ENCODE data around the gene TMEM132D.

Gene TMEM132D

DNA sequence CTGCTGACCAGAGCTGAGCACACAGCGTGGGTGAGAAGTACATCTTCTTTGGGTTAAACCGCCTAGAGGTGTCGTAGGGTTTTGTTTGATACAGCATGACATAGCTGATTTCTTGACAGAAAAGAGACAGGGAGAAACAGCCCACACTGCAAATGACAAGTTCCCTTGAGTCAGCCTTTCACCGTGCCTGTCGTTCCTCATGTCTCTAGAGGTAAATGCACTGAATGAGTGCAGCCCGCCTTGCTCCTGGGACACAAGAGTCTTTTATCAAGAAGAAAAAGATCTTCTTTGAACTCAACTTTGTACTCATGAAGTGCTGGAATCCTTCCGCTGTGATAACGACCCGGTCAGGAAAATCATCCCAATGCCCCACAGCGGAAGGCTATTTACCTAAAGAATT, 77.6 kb downstream of the TMEM132D start:
- DNase-seq (ENCODE audit: low read depth), result no peak
- TF ChIP-seq, protein P1, sequence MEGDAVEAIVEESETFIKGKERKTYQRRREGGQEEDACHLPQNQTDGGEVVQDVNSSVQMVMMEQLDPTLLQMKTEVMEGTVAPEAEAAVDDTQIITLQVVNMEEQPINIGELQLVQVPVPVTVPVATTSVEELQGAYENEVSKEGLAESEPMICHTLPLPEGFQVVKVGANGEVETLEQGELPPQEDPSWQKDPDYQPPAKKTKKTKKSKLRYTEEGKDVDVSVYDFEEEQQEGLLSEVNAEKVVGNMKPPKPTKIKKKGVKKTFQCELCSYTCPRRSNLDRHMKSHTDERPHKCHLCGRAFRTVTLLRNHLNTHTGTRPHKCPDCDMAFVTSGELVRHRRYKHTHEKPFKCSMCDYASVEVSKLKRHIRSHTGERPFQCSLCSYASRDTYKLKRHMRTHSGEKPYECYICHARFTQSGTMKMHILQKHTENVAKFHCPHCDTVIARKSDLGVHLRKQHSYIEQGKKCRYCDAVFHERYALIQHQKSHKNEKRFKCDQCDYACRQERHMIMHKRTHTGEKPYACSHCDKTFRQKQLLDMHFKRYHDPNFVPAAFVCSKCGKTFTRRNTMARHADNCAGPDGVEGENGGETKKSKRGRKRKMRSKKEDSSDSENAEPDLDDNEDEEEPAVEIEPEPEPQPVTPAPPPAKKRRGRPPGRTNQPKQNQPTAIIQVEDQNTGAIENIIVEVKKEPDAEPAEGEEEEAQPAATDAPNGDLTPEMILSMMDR (conservative IDR thresholded peaks at IDR 0.05; ENCODE audit: low read depth, low read length), result no peak

DNA sequence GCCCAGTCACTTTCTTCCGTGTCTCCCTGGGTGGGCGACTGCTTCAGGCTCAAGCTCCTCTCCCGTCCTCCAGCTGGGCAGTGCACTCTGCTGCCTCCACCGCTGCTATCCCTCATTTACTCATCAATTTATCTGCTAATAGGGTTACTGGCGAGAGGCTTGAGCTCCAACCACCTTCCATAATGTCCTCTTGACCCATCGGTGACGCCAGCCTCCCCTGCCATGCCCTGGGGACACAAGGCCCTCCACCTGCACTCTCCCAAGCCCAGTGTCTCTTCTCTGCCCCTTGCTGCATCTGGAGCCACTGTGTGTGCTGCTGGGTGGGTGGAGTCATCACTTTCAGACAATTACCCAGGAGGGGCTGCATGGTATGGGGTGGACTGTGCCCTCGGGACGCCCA, 78.5 kb downstream of the TMEM132D start:
- no peak for DNase-seq (ENCODE audit: low read depth)
- no peak overlapping the region for H3K4me3 ChIP-seq (ENCODE audit: low read length)
- TF ChIP-seq, protein P1 (conservative IDR thresholded peaks at IDR 0.05; ENCODE audit: low read depth, low read length), result no peak

More for the DNA sequence above, 77.6 kb downstream of the TMEM132D start:
- no peak overlapping the region for H3K4me3 ChIP-seq (ENCODE audit: low read length)

DNA sequence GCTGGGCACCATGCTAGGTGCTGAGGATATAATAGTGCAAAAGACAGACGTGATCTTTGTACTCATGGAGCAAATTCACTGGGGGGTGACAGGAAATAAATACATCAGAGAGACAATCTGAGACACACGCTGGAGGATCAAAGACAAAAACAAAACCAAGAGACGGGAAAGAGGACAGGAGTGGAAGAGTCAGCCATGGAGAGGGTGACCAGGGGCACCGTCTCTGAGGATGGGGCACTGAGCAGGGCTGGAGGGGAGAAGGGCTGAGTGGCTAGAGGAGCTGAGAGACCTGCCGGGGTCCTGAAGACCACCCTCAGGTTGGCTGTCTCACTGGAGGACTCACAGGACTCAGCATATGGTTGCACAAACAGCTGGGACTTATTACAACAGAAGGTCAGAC, 81.9 kb downstream of the TMEM132D start:
- TF ChIP-seq, protein P1 (conservative IDR thresholded peaks at IDR 0.05; ENCODE audit: low read depth, low read length), result no peak

DNA sequence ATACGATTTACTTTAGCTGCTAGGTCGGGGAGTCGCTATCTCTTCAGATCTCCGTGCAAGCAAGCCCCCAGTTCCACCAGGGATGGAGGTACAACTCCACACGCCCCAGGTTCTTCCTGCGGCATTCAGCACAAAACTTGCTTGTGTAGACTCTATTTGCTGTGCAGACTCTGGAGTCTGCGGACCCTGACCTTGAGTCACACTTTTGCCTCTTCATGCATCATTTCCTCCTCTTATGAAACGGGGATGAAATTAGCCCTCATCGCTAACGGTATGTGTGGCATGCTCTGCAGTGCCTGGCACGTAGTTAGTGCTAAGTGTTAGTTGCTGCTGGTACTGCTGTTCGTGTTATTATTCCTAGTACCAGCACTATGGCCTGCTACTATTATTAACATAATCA, 84.4 kb downstream of the TMEM132D start:
- TF ChIP-seq, protein P1 (conservative IDR thresholded peaks at IDR 0.05; ENCODE audit: low read depth, low read length), result no peak
- peak; percentile 97 for DNase-seq (ENCODE audit: low read depth)

More for the DNA sequence above, 81.9 kb downstream of the TMEM132D start:
- no peak overlapping the region for H3K4me3 ChIP-seq (ENCODE audit: low read length)
- no peak for DNase-seq (ENCODE audit: low read depth)

DNA sequence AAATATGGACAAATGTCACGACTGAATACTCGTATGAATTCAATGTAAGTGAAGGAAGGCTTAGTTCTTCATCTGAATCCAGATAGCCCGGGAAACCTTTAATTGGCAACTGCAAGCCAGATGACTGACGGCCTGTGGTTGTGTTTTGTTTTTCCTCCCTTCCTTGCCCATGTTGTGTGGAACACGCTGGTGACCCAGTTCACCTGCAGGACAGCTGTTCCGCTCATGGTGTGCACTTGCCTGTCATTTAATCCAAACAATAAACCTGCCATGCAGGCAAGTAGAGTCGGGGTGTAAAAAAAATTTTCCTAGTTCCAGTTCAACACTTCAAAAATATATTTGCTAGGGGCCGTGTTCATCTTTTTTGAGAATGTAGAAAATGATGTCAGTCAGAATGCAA, 88.0 kb downstream of the TMEM132D start:
- TF ChIP-seq, protein P1 (conservative IDR thresholded peaks at IDR 0.05; ENCODE audit: low read depth, low read length), result no peak
- no peak overlapping the region for H3K4me3 ChIP-seq (ENCODE audit: low read length)
- DNase-seq (ENCODE audit: low read depth), result no peak

More for the DNA sequence above, 84.4 kb downstream of the TMEM132D start:
- no peak overlapping the region for H3K4me3 ChIP-seq (ENCODE audit: low read length)

DNA sequence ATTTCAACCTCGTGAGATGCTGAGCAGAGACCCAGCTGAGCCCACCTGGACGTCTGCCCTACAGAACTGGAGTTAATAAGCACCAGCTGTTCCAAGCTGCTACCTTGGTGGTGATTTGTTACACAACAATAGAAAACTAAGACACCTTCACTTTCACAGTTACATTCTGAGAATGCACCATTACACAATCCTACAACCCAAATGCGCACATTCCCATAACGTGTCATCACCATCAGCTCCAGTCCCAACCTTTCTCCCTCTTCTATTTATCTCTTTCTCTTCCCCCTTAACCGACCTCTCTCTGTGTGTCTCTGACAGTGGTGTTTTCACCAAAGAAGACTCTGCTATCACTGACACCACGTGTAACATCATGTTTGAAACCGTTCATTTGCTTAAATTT, 91.9 kb downstream of the TMEM132D start:
- DNase-seq (ENCODE audit: low read depth), result no peak
- TF ChIP-seq, protein P1 (conservative IDR thresholded peaks at IDR 0.05; ENCODE audit: low read depth, low read length), result no peak
- H3K4me3 ChIP-seq (ENCODE audit: low read length), result no peak overlapping the region

DNA sequence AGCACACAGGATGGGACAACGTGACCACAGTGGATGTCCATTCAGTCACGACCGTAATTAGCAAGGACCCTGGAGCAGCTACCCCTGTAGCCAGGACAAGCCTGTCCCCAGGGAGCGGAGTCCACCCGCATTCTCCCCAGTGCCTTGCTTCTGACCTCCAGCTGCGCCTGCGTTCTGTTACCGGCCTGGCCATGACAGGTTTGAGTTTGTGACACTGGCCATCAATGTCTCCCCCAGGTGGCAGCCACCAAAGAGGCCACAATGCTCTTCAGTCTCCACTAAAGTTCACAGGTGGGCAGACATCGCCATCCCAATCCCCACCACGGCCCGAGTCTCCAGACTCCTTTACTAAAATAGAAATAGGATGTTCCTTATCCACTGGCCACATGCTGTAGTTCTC, 96.7 kb downstream of the TMEM132D start:
- no peak for DNase-seq (ENCODE audit: low read depth)
- H3K4me3 ChIP-seq (ENCODE audit: low read length), result no peak overlapping the region
- TF ChIP-seq, protein P1 (conservative IDR thresholded peaks at IDR 0.05; ENCODE audit: low read depth, low read length), result no peak

Data from retinal pigment epithelial cell (primary cell).